Heart right ventricle (tissue), 16 donors: ENCODE measurements around the gene CDCP1. TPM values are rescaled to one million over a fixed set of nuclear protein-coding genes. Genes with fewer than 3 reads are reported as not detected.

Source experiments
- ATAC-seq, 8 donors: fragments of 200-7000 bp; cut with Tn5 transposase; one replicate each; pipeline ENCODE4 v1.9.1; 2020; ENCODE audit warnings: mild to moderate bottlenecking in 8 of 8, moderate library complexity in 8 of 8, moderate number of reproducible peaks in 1 of 8
- DNase-seq, 2 donors: peaks; one replicate each; pipeline ENCODE4 v3.0.0-alpha.2; 2020
- H3K27ac ChIP-seq, 10 donors: fragments of 200-600 bp; sonication (generic) in 2 of 10; one replicate each; pipeline versions ENCODE4 v1.5.0 to v1.8.0; 2020 to 2022; ENCODE audit warnings: mild to moderate bottlenecking in 3 of 10
- H3K27me3 ChIP-seq, 7 donors: fragments of 200-600 bp; one replicate each; pipeline ENCODE4 v1.8.0; 2021 to 2022; ENCODE audit warnings: mild to moderate bottlenecking in 2 of 7
- H3K36me3 ChIP-seq, 9 donors: fragments of 200-600 bp; sonication (generic) in 1 of 9; one replicate each; pipeline versions ENCODE4 v1.5.0 to v1.8.0; 2020 to 2022; ENCODE audit warnings: mild to moderate bottlenecking in 2 of 9
- H3K4me1 ChIP-seq, 9 donors: fragments of 200-600 bp; sonication (generic) in 1 of 9; one replicate each; pipeline versions ENCODE4 v1.5.0 to v1.8.0; 2020 to 2022; ENCODE audit warnings: mild to moderate bottlenecking in 4 of 9
- H3K4me3 ChIP-seq, 10 donors: fragments of 200-600 bp; sonication (generic) in 2 of 10; one replicate each; pipeline versions ENCODE4 v1.5.0 to v1.8.0; 2020 to 2022; ENCODE audit warnings: mild to moderate bottlenecking in 7 of 10, moderate library complexity in 2 of 10
- H3K9me3 ChIP-seq, 11 donors: fragments of 200-600 bp in 10 of 11; sonication (generic) in 2 of 11; one replicate each; pipeline versions ENCODE4 v1.5.0 to v1.8.0; 2013 to 2022; ENCODE audit warnings: mild to moderate bottlenecking in 2 of 11, control low read depth in 1 of 11, moderate library complexity in 1 of 11
- CTCF ChIP-seq, 9 donors: fragments of 200-600 bp; sonication (generic) in 2 of 9; IDR thresholded peaks; one replicate each; pipeline versions ENCODE4 v1.5.0 to v1.8.0; 2021 to 2022; ENCODE audit warnings: antibody characterized with exemption in 9 of 9, mild to moderate bottlenecking in 5 of 9, moderate library complexity in 1 of 9
- WGBS, 2 donors: extraction: QIAGEN DNeasy Blood & Tissue Kit; methylation state at CpG; one replicate each; pipeline ENCODE4 v1.1.7; 2013; ENCODE audit warnings: inconsistent platforms in 1 of 2; 5-methylcytosine and 5-hydroxymethylcytosine counted together
- intact Hi-C, 10 donors: fragments of 100-400 bp; cut with DNase I; formaldehyde crosslinking; loops; one replicate each; pipeline versions ENCODE4 v1.11.1 to v1.14.2; 2022
- polyA plus RNA-seq, 2 donors: library from polyadenylated mRNA; stranded (reverse); fragments of 200-250 nt; gene quantifications; one replicate each; pipeline ENCODE4 v1.2.3, GENCODE V29; 2013
- total RNA-seq, 10 donors: library from RNA; stranded (reverse); fragmentation: NEBNext Ultra II Directional in 3 of 10; extraction: Animal tissue kit (Norgen Biotek cat#: 25700) in 3 of 10; gene quantifications; one replicate each; pipeline versions ENCODE4 v1.2.1 to v1.2.4, GENCODE V29; 2021 to 2023
- donor health status: Arrhythmogenic right ventricular cardiomyopathy.
- donor health status: ischemic (EF 13 %, LVEDD 7.1; RV severe dilation, severe dysfunction).
- donor health status: healthy with polysubstance abuse.
- donor health status: DM: no; HTN: yes; CAD: no.
- donor health status: DM: no; HTN: no; CAD: no.
- donor health status: ischemic (EF 25% LVEDD 6.9; RV normal size, moderate dysfunction).
- donor health status: ischemic (EF 25% LVEDD 5.7; RV mildly dilated, moderate dysfunction).
- donor health status: healthy.
- donor health status: DM: yes; HTN: yes; CAD: no.
- donor health status: Ischemic cardiomyopathy.
- donor health status: ischemic (EF 35%, LVEDD 5.7; RV mildly dilated, moderate dysfunction).
- donor health status: nonischemic (EF 11% LVEDD 7.7; RV severe dilation, severe dysfunction).
- donor health status: DM: yes; HTN: yes; CAD: no.
- donor health status: PGD.
- donor health status: ischemic (EF 29% LVEDD 5.4; RV normal size, mild dysfunction).
- donor health status: nonischemic (EF 23%, LVEDD 6.1; RV moderate dilation, normal function).

Gene CDCP1
- total and polyA plus RNA-seq, 12 donors = 0.15 to 2.8 (median 0.27) TPM

- 51 to 56% methylated on average over 5 of the region's 5 CpGs for WGBS, 2 donors
- peaks cover 0 to 17% (median 3%) of the 10 kb centered on the region in 7 donors for H3K27me3 ChIP-seq
- intact Hi-C loops = no loop called here
- no peak for ATAC-seq
- no peaks in the 10 kb centered on the region for H3K36me3 ChIP-seq
- TF ChIP-seq CTCF (IDR thresholded peaks at IDR 0.05) = no peak
- no peaks in the 10 kb centered on the region for H3K9me3 ChIP-seq
- no peak overlapping the region for H3K4me3 ChIP-seq
- no peak for DNase-seq
- peak overlapping the region in 1 of 10 donors; percentile 78 for H3K27ac ChIP-seq
- H3K4me1 ChIP-seq = peaks cover 0 to 69% (median 6%) of the 10 kb centered on the region in 9 donors
These were observed 8.5 kb downstream of the CDCP1 start for GRCh38 chr3:45137656-45138181.

GRCh38 chr3:45135959-45136358 lies 10.2 kb downstream of the CDCP1 start:
- intact Hi-C loops = no loop called here
- Histone ChIP-seq H3K4me1 (peaks cover 0 to 69% (median 6%) of the 10 kb centered on the region in 9 donors), H3K36me3 (no peaks in the 10 kb centered on the region), H3K27ac (peak overlapping the region in 1 of 10 donors; percentile 79), H3K4me3 (no peak overlapping the region), H3K9me3 (no peaks in the 10 kb centered on the region), H3K27me3 (peaks cover 0 to 3% (median 0%) of the 10 kb centered on the region in 7 donors)
- DNase-seq (no peak), ATAC-seq (peak in 3 of 8 donors; percentile 28 to 47 (median 38))
- 35 to 50% methylated on average over 1 of the region's 1 CpG for WGBS, 2 donors
- no peak for TF ChIP-seq CTCF (IDR thresholded peaks at IDR 0.05)

GRCh38 chr3:45134758-45135521 lies 11.2 kb downstream of the CDCP1 start:
- no peaks in the 10 kb centered on the region for H3K9me3 ChIP-seq
- no peak for ATAC-seq
- intact Hi-C loops = no loop called here
- 79% methylated on average over 5 of the region's 5 CpGs for WGBS, 2 donors
- no peak overlapping the region for H3K4me3 ChIP-seq
- peaks cover 0 to 60% (median 6%) of the 10 kb centered on the region in 9 donors for H3K4me1 ChIP-seq
- TF ChIP-seq CTCF (IDR thresholded peaks at IDR 0.05) = no peak
- H3K27ac ChIP-seq = peak overlapping the region in 2 of 10 donors; percentile 30 to 79
- DNase-seq = no peak
- H3K27me3 ChIP-seq = no peaks in the 10 kb centered on the region
- no peaks in the 10 kb centered on the region for H3K36me3 ChIP-seq

GRCh38 chr3:45132568-45133211 lies 13.5 kb downstream of the CDCP1 start:
- no peaks in the 10 kb centered on the region for H3K36me3 ChIP-seq
- no peaks in the 10 kb centered on the region for H3K27me3 ChIP-seq
- no peak overlapping the region for H3K4me3 ChIP-seq
- peaks cover 0 to 38% (median 0%) of the 10 kb centered on the region in 9 donors for H3K4me1 ChIP-seq
- DNase-seq (no peak), ATAC-seq (no peak)
- intact Hi-C loops = no loop called here
- H3K9me3 ChIP-seq = no peaks in the 10 kb centered on the region
- 81 to 83% methylated on average over 5 of the region's 5 CpGs for WGBS, 2 donors
- no peak for TF ChIP-seq CTCF (IDR thresholded peaks at IDR 0.05)
- no peak overlapping the region for H3K27ac ChIP-seq
